ENCODE measurements around the gene TARS1.
A peak's percentile ranks its signal among the peaks of the same experiment; 100 is the strongest.

The TARS1 gene

GRCh38 chr5:33440482-33441240, at the start of gene TARS1:
TSS of gene TARS1 (plus strand) at chr5:33440965. CDS start at chr5:33441087, 122 bp downstream.
- peak; percentile 99 for DNase-seq (ENCODE audit: low spot score)

DNA sequence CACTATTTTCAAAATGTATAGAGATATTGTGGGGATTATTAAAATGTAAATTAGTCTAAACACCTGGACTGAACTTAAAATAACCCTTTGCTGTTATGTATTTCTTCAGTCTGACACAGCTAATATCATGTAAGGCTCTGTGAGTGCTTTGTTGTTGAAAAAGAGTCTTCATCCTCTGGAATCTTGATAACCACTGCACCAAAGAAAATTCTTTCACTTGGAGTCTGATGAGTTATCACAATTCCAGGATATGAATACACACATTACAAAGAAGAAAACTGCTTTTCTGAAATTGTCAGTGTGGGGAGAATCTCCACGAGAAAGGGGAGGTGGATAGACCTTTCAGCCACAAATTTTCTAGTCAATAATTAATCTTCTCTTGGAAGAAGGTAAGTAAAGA, 42.3 kb upstream of the TARS1 start:
- no peak for DNase-seq (ENCODE audit: low spot score)

DNA sequence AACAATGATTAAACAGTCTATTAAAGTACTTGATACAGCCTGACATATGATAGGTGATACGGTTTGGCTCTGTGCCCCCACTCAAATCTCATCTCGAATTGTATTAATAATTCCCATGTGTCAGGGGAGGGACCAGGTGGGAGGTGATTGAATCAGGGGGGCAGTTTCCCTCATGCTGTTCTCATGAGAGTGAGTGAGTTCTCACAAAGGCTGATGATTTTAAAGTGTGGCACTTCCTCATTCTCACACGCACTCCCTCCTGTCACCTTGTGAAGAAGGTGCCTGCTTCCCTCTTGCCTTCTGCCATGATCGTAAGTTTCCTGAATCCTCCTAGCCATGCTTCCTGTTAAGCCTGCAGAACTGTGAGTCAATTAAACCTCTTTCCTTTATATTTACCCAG, 40.1 kb upstream of the TARS1 start:
- no peak for DNase-seq (ENCODE audit: low spot score)

DNA sequence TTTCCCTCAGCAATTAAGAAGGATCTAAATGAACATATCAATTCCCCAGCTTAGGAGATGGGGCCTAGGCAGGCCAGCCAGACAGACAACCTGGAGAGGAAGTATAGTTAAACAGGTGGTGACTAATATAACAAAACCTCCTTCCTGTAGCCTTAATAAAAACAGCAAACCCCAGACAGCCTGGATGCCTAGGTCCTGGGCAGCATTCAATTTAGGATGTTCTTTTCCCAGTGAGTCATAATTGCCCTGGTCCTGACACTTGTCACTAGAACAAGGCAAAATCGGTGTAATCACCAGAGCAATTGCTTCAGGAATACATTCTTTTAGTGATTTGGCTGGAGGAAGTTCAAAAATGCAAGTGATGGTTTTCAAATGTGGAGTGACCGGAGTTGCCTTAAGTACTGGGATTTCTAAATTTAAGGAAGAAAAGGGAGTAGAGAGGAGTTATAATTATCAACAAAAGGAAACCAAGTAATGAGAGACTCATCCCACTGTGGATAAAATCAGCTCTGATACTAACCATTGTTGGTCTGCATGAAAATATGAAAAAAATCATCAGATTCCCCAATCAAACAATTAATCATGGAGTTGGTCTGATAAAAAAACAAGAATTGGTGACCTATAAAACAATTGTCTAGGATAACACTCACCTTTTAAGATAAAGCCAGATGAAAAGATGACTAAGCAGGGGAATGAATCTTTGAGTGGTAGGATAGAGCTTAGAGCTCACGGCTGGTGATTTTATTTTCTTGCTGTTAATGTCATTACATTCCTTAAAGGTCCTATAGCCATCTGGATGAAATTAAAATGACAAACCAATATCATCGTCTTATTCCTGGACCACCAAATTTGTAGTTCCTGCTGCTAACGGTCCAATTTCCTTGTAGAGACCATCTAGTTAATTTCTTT, 39.0 kb upstream of the TARS1 start:
- no peak for DNase-seq (ENCODE audit: low spot score)

GRCh38 chr5:33403187-33403586, 37.6 kb upstream of the TARS1 start:
- DNase-seq (ENCODE audit: low spot score): no peak

- no peak for DNase-seq (ENCODE audit: low spot score)
These were observed 31.9 kb upstream of the TARS1 start for GRCh38 chr5:33408816-33409215.

- no peak for DNase-seq (ENCODE audit: low spot score)
These were observed 31.2 kb upstream of the TARS1 start for GRCh38 chr5:33409435-33410170.

GRCh38 chr5:33410221-33410620, 30.5 kb upstream of the TARS1 start:
- DNase-seq (ENCODE audit: low spot score): no peak

DNA sequence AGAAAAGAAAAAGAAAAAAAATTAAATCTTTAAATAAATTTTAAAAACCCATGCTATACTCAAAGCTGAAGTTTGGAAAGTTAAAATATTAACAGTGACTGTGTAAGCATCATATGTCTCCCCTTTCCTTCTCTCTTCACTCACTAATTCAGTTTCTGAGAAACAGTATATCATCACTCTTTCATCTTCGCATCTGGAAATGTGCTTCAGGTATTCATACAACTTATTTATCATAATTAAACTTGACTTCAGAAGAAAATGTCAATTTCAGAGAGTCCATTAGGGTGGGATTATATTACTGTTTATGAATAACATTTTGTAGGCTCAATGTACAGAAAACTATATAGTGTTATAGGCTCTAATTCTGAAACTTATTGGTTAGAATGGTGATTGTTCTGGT, 29.3 kb upstream of the TARS1 start:
- no peak for DNase-seq (ENCODE audit: low spot score)

DNA sequence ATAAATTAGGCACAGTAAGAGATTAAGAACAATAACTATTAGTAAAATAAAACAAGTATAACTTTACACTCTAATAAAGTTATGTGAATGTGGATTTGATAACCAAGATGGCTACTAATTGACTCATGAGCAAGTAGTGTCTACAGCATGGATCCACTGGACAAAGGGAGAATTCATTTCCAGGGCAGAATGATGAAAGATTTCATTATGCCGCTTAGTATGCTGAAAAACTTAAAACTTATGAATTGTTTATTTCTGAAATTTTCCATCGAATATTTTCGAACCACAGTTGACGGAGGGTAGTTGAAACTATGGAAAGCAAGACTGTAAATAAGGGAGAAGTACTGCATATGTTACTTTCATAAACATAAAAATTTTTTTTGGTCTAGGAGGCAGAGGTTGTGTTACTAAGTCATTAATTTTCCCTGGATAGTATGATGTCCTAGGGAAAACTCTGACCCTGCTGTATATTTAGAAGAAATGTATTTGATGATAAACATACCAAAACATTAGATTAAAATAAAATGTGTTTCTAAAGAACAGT, 24.9 kb upstream of the TARS1 start:
- DNase-seq (ENCODE audit: low spot score): no peak

GRCh38 chr5:33417632-33418031, 23.1 kb upstream of the TARS1 start:
- no peak for DNase-seq (ENCODE audit: low spot score)

DNA sequence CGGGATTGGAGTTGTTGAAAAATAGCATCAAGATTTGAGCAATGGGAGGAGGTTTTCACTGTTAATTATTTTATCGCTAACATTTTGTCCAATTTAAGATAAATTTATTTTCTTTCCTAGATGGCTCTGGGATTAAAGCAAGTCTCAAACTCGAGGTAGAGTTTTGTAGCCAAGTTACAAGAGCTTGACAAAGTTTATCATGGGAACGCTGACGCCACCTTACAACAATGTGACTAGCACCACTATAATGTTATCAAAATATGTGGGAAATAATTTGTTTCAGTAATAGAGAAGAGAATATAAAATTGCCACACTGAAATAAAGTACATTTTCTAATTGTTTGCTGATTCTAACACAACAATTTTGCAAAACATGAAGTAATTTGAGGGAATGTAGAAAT, 19.8 kb upstream of the TARS1 start:
- no peak for DNase-seq (ENCODE audit: low spot score)

DNA sequence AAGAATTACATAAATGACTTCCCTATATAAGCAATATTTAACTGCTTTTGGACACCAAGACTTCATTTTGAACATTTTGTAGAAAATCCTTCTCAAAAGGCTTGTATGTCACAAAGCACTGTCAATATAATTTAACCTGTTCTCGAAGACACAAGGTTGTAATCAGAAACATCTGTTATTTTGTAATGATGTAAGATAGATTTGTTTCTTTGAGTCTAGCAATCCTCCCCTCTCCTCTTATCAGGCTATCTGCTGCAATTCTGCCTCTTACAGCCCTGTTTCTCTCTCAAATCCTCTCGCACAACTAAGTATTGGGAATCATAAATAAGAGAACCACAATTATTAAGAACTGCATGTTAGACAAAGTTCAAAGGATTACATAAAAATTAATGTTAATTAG, 18.6 kb upstream of the TARS1 start:
- no peak for DNase-seq (ENCODE audit: low spot score)

DNA sequence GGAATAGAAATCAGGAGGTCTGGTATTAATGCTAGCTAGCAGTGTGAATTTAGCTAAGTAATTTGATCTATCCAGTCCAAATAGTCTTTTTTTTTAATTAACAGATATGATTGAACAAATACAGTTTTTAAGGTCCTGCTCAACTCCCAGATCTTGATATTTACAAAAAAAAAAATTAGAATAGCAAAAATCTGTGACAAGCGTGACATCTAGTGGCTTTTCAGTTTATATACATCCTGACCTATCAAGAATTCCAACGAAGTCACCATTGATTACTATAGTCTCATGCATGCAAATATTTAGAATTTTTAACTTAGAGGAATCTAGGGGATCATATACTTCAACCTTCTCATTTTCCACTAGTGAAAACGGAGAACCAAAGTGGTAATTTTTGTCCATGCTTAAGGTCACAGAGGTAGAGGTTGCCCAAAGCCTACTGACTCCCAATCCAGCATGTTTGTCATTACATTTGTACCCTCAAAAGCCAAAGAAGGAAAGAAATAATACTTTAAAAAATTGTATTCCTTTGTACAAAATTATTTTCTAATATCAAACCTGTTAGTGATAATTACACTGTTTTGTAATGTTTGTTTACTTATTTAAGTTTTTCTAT, 17.6 kb upstream of the TARS1 start:
- DNase-seq (ENCODE audit: low spot score): no peak

DNA sequence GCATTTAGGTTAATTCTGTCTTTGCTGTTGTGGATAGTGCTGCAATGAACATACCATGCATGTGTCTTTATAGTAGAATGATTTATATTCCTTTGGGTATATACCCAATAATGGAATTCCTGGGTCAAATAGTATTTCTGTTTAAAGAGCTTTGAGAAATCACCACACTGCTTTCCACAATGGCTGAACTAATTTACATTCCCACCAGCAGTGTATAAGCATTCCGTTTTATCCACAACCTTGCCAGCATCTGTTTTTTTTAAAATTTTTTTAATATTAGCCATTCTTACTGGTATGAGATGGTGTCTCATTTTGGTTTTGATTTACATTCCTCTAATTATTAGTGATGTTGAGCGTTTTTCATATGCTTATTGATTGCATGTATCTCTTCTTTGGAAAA, 15.5 kb upstream of the TARS1 start:
- no peak for DNase-seq (ENCODE audit: low spot score)

GRCh38 chr5:33430983-33431382, 9.8 kb upstream of the TARS1 start:
- DNase-seq (ENCODE audit: low spot score): no peak

GRCh38 chr5:33432656-33433055, 8.1 kb upstream of the TARS1 start:
- no peak for DNase-seq (ENCODE audit: low spot score)

GRCh38 chr5:33433303-33434240, 7.2 kb upstream of the TARS1 start:
- no peak for DNase-seq (ENCODE audit: low spot score)

DNA sequence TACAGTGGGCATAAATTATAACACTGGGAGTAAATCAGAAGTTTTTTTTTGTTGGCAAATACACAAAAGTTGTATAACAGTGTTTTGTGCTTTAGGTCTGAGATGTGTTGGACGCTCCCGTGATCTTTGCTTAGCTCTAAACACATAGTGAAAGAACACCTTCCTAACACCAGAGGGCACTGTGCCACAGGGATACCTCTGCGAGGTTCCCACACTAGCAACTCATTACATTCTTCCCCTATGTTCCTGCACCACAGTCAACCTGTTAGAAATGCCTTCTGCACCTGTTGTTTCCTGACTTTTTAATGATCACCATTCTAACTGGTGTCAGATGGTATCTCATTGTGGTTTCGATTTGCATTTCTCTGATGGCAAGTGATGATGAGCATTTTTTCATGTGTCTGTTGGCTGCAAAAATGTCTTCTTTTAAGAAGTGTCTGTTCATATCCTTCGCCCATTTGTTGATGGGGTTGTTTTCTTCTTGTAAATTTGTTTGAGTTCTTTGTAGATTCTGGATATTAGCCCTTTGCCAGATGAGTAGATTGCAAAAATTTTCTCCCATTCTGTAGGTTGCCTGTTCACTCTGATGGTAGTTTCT, 4.8 kb upstream of the TARS1 start:
- DNase-seq (ENCODE audit: low spot score): peak; percentile 86

GRCh38 chr5:33438996-33439395, 1.8 kb upstream of the TARS1 start:
- no peak for DNase-seq (ENCODE audit: low spot score)
